NOMO-1 treated with DMSO at 0.1 percent for 48 hours (cell line): ENCODE measurements around the gene ACAP1.
A peak's percentile ranks its signal among the peaks of the same experiment; 100 is the strongest.

Source experiments
- DNase-seq: peaks from one replicate; lab custom pipeline; 2025; ENCODE audit not compliant: unreplicated experiment; lab: John Stamatoyannopoulos, UW

The ACAP1 gene

GRCh38 chr17:7309628-7310027, 26.7 kb upstream of the ACAP1 start:
- DNase-seq: no peak

- DNase-seq: no peak
These were observed 25.1 kb upstream of the ACAP1 start for GRCh38 chr17:7311110-7311705.

- DNase-seq: no peak
These were observed 23.8 kb upstream of the ACAP1 start for GRCh38 chr17:7312432-7313087.

GRCh38 chr17:7313088-7313889, 23.0 kb upstream of the ACAP1 start:
- DNase-seq: no peak

- no peak for DNase-seq
These were observed 22.2 kb upstream of the ACAP1 start for GRCh38 chr17:7313890-7314718.

- peak; percentile 83 for DNase-seq
These were observed 21.4 kb upstream of the ACAP1 start, which contains the start of gene GPS2 for GRCh38 chr17:7314719-7315569. GPS2 (minus strand) TSS chr17:7315360; CDS start chr17:7315052, 308 bp downstream.

GRCh38 chr17:7315570-7316235, 20.6 kb upstream of the ACAP1 start:
- DNase-seq: no peak

- DNase-seq: no peak
These were observed 19.0 kb upstream of the ACAP1 start for GRCh38 chr17:7317161-7317803.

- no peak for DNase-seq
These were observed 18.0 kb upstream of the ACAP1 start for GRCh38 chr17:7318121-7318860.

GRCh38 chr17:7321466-7321865, 14.9 kb upstream of the ACAP1 start:
- no peak for DNase-seq

GRCh38 chr17:7322520-7323194, 13.7 kb upstream of the ACAP1 start:
- DNase-seq: no peak

GRCh38 chr17:7323731-7324437, 12.4 kb upstream of the ACAP1 start:
- no peak for DNase-seq

- no peak for DNase-seq
These were observed 11.9 kb upstream of the ACAP1 start for GRCh38 chr17:7324438-7324779.

- DNase-seq: no peak
These were observed 11.2 kb upstream of the ACAP1 start for GRCh38 chr17:7325031-7325528.

- no peak for DNase-seq
These were observed 10.1 kb upstream of the ACAP1 start for GRCh38 chr17:7326186-7326585.

- no peak for DNase-seq
These were observed 9.3 kb upstream of the ACAP1 start for GRCh38 chr17:7327056-7327455.

GRCh38 chr17:7327501-7327900, 8.8 kb upstream of the ACAP1 start:
- DNase-seq: no peak
